Measurements from ENCODE around the gene OR52E2.
"Not testable (repeated sequence)": the region's sequence is repeated elsewhere in the genome, so short reads cannot be mapped to it uniquely, and the experiment has no call there.

The OR52E2 gene

GRCh38 chr11:5065027-5065426 lies 5.6 kb upstream of the OR52E2 start:
- H3F3A ChIP-seq (ENCODE audit: insufficient read depth), result no peaks in the 10 kb centered on the region
- no peak overlapping the region for H3K4me2 ChIP-seq (ENCODE audit: low read depth, low read length, poor library complexity, severe bottlenecking)

GRCh38 chr11:5058679-5059078 lies 748 bp downstream of the OR52E2 start:
- not testable (repeated sequence) for H3K4me2 ChIP-seq (ENCODE audit: low read depth, low read length, poor library complexity, severe bottlenecking); H3K36me3 ChIP-seq (ENCODE audit: low read length); H3K4me3 ChIP-seq (ENCODE audit: insufficient read depth, low read length, poor library complexity, severe bottlenecking); H3K27ac ChIP-seq (ENCODE audit: low read depth, low read length); H3K79me2 ChIP-seq (ENCODE audit: insufficient read depth, low read length); H4K20me1 ChIP-seq (ENCODE audit: low read depth, low read length); H3K9me2 ChIP-seq (replicated peaks; ENCODE audit: insufficient read depth, low read length); H3K9ac ChIP-seq (ENCODE audit: low read length); H3F3A ChIP-seq (ENCODE audit: insufficient read depth); H3K27me3 ChIP-seq (ENCODE audit: low read length); H2AFZ ChIP-seq (ENCODE audit: low read depth, low read length, severe bottlenecking); H3K9me3 ChIP-seq (ENCODE audit: insufficient read depth, low read length)

More at GRCh38 chr11:5065027-5065426, 5.6 kb upstream of the OR52E2 start:
- Histone ChIP-seq H3K4me3 (ENCODE audit: insufficient read depth, low read length, poor library complexity, severe bottlenecking) (no peak overlapping the region), H3K9ac (ENCODE audit: low read length) (no peak overlapping the region), H4K20me1 (ENCODE audit: low read depth, low read length) (no peaks in the 10 kb centered on the region), H3K9me2 (replicated peaks; ENCODE audit: insufficient read depth, low read length) (no peaks in the 10 kb centered on the region), H2AFZ (ENCODE audit: low read depth, low read length, severe bottlenecking) (no peak overlapping the region), H3K9me3 (ENCODE audit: insufficient read depth, low read length) (no peaks in the 10 kb centered on the region), H3K27me3 (ENCODE audit: low read length) (no peaks in the 10 kb centered on the region), H3K27ac (ENCODE audit: low read depth, low read length) (no peak overlapping the region), H3K36me3 (ENCODE audit: low read length) (no peaks in the 10 kb centered on the region), H3K79me2 (ENCODE audit: insufficient read depth, low read length) (no peaks in the 10 kb centered on the region)
- TF ChIP-seq, protein P1, sequence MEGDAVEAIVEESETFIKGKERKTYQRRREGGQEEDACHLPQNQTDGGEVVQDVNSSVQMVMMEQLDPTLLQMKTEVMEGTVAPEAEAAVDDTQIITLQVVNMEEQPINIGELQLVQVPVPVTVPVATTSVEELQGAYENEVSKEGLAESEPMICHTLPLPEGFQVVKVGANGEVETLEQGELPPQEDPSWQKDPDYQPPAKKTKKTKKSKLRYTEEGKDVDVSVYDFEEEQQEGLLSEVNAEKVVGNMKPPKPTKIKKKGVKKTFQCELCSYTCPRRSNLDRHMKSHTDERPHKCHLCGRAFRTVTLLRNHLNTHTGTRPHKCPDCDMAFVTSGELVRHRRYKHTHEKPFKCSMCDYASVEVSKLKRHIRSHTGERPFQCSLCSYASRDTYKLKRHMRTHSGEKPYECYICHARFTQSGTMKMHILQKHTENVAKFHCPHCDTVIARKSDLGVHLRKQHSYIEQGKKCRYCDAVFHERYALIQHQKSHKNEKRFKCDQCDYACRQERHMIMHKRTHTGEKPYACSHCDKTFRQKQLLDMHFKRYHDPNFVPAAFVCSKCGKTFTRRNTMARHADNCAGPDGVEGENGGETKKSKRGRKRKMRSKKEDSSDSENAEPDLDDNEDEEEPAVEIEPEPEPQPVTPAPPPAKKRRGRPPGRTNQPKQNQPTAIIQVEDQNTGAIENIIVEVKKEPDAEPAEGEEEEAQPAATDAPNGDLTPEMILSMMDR (IDR thresholded peaks at IDR 0.05; ENCODE audit: insufficient read depth, low read length, poor library complexity, severe bottlenecking), result no peak
- no peak for TF ChIP-seq EZH2phosphoT487 (conservative IDR thresholded peaks at IDR 0.05; ENCODE audit: low read length)

GRCh38 chr11:5046754-5047330 lies 12.6 kb downstream of the OR52E2 start:
- no peak overlapping the region for H2AFZ ChIP-seq (ENCODE audit: low read depth, low read length, severe bottlenecking)
- H3K36me3 ChIP-seq (ENCODE audit: low read length), result no peaks in the 10 kb centered on the region
- H3K9me3 ChIP-seq (ENCODE audit: insufficient read depth, low read length), result no peaks in the 10 kb centered on the region
- H3K27ac ChIP-seq (ENCODE audit: low read depth, low read length), result no peak overlapping the region
- no peak overlapping the region for H3K4me3 ChIP-seq (ENCODE audit: insufficient read depth, low read length, poor library complexity, severe bottlenecking)
- no peaks in the 10 kb centered on the region for H3K9me2 ChIP-seq (replicated peaks; ENCODE audit: insufficient read depth, low read length)
- H3K27me3 ChIP-seq (ENCODE audit: low read length), result no peaks in the 10 kb centered on the region
- no peaks in the 10 kb centered on the region; the same call in 1 of the 2 replicates for H4K20me1 ChIP-seq (ENCODE audit: low read depth, low read length)
- no peaks in the 10 kb centered on the region for H3K79me2 ChIP-seq (ENCODE audit: insufficient read depth, low read length)
- no peak overlapping the region for H3K4me2 ChIP-seq (ENCODE audit: low read depth, low read length, poor library complexity, severe bottlenecking)
- no peaks in the 10 kb centered on the region for H3F3A ChIP-seq (ENCODE audit: insufficient read depth)
- no peak overlapping the region for H3K9ac ChIP-seq (ENCODE audit: low read length)
- TF ChIP-seq, protein P1 (IDR thresholded peaks at IDR 0.05; ENCODE audit: insufficient read depth, low read length, poor library complexity, severe bottlenecking), result no peak
- no peak for TF ChIP-seq EZH2phosphoT487 (conservative IDR thresholded peaks at IDR 0.05; ENCODE audit: low read length)

DNA sequence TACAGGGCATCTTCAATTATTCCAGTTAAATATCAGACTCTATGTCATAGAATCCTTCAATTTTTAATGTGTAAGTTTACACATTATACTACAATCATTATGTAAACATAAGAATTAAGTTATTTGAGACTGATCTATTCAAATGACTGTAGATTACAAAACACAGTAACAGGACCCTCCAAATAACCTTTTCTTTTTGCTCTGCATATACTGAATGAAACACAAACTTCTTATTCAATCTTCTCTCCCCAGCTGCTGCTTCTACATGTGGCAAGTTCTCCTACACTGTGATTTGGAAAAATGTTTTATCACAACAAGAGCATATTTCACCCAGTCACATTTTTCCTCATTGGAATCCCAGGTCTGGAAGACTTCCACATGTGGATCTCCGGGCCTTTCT lies 13.2 kb downstream of the OR52E2 start, which contains the start of gene OR52J3:
Gene OR52J3 (plus strand): TSS at position 301 of the 400 bp plus-strand sequence. CDS start 0 bp downstream, at position 301.
- H3K27ac ChIP-seq (ENCODE audit: low read depth, low read length), result no peak within 1 kb of the TSS
- H3K9me3 ChIP-seq (ENCODE audit: insufficient read depth, low read length), result no peaks in the 10 kb centered on the region

More for the DNA sequence above, 13.2 kb downstream of the OR52E2 start, which contains the start of gene OR52J3:
- Histone ChIP-seq H3F3A (ENCODE audit: insufficient read depth) (no peaks in the 10 kb centered on the region), H2AFZ (ENCODE audit: low read depth, low read length, severe bottlenecking) (no peak within 1 kb of the TSS), H3K9ac (ENCODE audit: low read length) (no peak within 1 kb of the TSS), H3K4me2 (ENCODE audit: low read depth, low read length, poor library complexity, severe bottlenecking) (no peak within 1 kb of the TSS), H3K4me3 (ENCODE audit: insufficient read depth, low read length, poor library complexity, severe bottlenecking) (no peak within 1 kb of the TSS), H3K79me2 (ENCODE audit: insufficient read depth, low read length) (no peaks in the 10 kb centered on the region), H4K20me1 (ENCODE audit: low read depth, low read length) (no peaks in the 10 kb centered on the region; the same call in 1 of the 2 replicates), H3K27me3 (ENCODE audit: low read length) (no peaks in the 10 kb centered on the region), H3K36me3 (ENCODE audit: low read length) (no peaks in the 10 kb centered on the region), H3K9me2 (replicated peaks; ENCODE audit: insufficient read depth, low read length) (no peaks in the 10 kb centered on the region)
- TF ChIP-seq EZH2phosphoT487 (conservative IDR thresholded peaks at IDR 0.05; ENCODE audit: low read length), result no peak
- TF ChIP-seq, protein P1 (IDR thresholded peaks at IDR 0.05; ENCODE audit: insufficient read depth, low read length, poor library complexity, severe bottlenecking), result no peak

Measured in SU-DHL-6 (cell line).